GF-D8 (cell line): ENCODE results near the gene MAD2L1BP.

Experiments
- DNase-seq: peaks from one replicate; lab custom pipeline; 2025; lab: John Stamatoyannopoulos, UW

MAD2L1BP gene

DNA sequence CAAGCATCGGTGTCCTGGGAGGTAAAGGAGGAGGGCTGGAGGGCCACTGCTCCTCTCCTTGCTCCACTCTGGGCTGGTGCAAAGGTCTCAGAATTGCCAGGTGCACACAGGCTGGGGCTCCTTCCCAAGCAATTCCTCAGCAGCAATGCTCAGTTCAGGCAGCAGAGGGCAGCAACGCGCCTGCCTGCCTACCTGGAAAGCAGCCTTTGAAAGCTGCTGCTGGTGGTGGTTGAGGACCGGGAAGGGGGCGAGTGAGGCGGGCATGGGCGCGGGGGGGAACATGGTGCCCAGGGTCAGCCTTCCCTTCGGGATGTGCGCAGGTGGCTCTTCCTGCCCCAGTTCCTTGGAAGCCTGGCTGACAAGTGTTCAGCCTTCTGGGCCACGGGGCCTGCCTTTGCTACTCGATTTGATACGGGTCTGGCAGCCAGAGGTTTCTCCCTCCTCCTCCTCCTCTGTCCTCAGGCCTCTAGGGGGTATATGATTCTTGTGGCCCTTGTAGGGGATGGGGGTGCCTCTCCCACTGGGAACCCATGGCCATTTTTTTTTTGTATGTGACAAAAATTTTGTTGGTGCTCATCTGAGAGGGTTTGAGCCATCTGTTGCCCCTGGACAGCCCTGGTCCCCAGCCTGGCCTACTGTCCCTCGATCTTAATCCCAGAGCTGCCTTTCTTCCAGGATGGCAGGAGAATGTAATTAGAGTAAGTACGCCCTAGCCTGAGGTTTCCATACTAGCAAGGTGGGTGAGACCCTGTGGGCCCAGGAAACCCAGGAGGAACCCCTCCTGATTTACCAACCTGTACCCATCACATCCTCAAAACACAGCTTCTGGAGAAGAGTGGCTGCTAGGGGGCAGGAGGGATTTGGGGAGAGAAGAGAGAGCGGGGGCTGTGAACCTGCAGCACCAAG is 31.9 kb downstream of the MAD2L1BP start:
- DNase-seq: no peak

DNA sequence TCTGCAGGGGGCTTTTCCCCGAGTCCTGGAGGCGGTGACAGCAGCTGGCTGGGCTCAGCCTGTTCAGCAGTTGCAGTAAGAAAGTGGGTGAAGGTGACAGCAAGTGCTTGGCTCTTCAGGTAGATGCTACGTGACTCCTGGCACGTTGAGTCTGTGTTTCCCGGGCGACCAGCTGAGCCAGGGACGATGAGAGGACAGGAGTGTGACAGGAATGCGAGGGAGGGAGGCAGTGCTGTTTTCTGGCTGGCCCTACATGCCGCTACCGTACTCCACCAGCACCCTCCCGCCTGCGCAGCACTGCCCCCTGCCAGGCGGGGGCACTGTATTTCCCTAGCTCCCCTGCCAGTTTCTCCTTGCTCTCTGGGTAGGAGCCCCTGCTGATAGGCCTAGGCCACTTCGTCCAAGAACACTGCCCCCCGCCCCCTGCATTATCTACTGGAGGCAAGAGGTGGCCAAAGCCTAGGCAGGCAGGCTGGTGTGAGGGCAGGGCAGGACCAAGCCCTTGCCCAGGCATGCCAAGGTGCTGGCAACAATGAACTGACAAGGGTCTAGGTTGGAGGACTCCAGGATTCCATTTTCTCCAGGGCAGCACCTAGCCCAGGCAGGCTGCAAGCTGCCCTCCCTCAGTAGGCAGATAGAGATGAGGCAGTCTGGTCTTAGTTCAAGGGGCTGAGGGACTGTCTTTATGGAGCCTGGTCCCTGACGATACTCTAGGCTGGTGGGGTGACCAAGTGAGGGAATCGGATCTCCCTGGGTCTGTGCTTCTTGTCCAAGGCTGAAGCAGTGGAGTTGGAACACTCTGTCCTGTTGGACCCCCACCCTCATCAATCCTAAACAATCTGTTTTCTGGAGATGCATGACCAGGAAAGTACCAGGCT is 32.8 kb downstream of the MAD2L1BP start:
- no peak for DNase-seq

DNA sequence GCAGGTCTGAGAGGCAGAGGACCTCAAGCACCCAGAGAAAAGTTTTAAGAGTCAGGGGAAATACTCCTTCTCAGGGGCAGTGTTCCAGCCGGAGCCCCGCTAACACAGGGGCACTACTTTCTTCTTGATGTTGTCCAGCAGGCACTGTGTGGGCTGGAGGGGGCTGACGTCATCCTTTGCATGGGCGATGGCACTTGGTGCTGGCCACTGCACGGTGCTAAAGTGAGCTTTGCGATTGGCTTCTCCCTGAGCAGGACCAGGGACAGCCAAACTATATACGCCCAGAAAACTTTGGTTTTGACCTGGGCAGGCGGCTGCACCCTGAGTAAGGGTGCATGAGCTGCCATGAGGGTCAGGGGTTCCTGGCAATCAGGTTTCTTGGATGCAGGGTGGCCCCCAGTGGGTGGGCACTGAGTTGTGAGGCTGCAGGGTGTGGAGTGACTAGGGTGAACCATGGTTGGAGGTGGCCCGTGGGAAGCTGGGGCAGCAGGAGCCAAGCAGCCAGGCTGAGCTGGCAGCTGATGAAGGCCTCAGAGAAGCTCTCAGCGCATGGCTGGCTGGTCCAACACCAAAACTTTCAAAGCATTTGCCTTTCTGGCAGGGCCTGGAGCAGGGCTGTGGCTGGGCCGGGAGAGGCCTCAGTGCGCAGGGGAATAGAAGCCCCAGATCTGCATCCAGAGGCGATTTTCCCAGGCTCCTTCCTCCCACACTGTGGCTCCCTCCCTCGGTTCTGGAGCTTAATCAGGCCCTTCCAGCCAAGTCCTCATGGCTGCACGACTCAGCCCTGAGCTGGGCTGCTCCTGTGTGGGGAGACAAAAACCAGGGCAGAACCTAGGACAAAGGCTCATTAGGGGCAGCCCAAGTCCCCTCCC is 33.6 kb downstream of the MAD2L1BP start:
- no peak for DNase-seq

DNA sequence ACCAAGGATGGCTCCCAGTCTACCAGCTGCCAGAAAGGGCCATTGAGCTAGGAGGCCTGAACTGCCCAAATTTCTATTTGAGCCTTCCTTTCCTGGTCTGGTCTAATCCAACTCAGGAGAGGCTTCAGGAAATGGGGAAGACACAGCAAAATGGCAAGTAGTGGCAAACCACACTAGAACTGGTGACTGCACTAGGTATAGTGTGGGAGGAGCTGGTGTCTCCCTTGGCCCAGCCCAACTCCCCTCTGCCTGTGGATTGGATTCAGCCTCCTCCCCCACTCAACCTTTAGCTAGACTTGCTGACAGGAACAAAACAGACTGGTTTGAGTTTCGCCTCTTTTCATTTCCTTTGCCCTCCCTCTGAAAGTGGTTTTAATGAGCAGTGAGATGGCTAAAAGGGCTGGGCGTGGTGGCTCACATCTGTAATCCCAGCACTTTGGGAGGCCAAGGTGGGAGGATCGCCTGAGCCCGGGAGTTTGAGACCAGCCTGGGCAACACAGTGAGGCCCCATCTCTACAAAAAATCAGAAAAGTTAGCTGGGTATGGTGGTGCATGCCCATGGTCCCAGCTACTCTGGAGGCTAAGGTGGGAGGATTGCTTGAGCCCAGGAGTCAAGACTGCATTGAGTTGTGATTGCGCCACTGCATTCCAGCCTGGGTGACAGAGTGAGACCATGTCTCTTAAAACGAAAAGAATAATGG is 34.4 kb downstream of the MAD2L1BP start:
- DNase-seq: no peak

DNA sequence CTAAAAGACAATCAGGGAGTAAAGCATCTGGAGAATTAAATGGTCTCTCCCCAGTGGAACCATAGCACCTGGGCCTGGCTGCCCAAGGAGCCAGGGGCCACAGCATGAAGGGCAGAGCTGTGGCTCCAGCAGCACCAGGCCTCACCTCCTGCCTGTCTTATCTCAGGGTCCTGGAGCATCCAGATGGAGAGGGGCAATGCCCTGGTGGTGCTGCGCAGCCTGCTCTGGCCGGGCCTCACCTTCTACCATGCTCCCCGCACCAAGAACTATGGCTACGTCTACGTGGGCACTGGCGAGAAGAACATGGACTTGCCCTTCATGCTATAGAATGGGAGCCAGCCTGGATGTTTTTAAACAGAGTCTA is 35.0 kb downstream of the MAD2L1BP start:
- no peak for DNase-seq

DNA sequence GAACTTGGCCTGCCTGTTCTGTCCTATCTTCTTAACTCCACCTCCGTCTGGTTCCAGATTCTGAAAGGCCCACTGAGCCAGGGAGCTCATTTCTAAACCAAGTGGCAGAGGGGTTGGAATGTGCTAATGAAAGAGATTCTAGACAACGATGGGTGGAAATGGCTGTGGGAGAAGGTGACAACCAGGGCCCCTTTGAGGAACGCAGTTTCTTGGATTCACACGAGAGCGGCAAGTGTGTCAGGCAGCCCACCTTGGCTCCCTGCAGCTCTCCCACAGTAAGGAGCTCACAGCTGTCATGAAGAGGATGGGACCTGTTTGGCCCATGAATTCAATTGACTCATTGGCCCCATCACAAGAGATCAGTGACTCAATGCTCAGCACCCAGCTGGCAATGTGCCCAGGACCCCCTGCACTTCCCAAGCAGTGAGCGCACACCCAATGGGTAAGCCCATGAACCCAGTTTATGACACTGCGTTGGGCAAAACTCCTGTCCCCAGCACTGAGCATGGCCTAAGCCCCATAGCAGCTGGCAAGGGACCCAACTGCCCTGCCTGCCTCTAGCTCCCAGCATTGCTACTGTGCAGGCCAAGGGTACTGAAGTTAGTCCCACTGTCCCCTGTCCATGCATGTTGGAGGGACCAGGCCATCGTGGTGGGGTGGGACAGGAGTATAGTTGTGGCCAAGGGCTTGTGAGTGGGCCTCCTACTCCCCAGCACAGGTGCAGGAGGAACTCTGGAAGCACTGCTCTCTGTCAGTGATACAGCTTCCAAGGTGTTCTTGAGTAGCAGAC is 35.6 kb downstream of the MAD2L1BP start:
- DNase-seq: no peak

DNA sequence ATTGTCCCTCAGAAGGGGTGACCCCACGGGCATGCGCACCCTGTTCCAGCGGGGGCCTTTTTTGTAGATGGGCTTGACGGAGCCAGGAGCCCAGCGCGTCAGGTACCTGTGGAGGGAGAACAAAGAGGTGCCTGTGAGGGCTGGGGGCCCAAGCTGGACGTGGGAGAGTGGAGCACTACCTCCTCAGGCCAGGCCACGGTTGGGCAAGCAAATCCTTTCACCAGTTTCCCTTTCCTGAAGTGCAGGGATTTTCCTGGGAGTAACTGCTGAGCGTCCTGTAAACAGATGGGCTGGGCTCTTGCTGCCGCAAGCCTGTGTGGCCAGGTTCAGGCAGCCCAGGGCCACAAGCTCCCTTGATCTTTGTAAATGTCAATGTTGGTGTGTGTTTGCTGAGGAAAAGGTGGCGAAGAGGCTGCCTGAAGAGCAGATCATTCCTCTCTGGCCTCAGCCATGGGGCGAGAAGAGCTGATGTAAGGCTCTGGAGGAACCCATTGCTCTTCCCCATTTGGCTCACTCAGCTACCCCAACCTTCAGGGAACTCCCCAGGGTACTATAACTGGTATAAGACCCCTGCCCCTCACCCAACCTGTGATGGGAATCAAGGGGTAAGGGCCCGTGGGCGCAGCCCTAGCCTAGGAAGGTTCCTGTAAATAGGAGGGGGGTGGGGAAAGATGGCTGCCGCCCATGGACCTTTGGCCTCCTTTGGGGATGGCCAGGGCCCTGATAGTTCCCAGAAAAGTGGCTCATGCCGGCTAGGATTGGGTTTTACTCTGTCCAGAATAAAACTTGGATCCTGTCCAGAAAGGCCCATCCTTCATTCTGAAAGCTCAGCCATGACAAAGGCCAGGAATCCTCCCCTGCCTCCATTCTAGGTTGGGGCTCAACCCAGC is 36.4 kb downstream of the MAD2L1BP start:
- DNase-seq: no peak

DNA sequence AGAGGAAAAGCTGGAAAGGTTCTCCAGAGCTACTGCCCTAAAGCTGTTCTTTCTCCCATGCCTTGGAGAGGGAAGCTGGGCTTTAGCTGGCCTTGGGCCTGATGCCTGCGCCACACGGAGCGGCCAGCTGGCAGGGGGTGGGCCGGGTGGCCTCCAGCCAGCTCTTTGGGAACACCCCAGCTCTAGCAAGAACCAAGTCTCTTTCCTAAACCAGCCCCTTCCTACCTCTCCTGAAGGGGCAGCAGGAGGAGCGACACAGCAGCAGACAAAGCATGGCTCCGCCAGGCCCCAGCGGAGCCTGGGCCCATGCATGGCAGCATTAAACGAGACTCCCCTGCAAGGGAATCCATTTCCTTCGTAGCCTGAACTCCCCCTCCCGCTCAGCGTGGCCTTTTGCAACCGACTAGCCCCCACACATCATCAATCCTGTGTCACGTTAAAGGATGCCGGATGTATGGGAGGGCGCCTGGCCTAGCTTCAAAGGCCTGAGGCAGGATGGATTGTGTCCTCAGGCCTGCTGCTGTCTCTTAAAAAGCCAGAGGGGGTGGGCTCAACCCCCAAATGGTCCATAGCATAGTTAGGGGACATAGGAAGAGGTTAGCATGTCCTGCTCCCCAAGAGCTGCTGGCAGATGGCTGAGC is 37.9 kb downstream of the MAD2L1BP start:
- DNase-seq: no peak

DNA sequence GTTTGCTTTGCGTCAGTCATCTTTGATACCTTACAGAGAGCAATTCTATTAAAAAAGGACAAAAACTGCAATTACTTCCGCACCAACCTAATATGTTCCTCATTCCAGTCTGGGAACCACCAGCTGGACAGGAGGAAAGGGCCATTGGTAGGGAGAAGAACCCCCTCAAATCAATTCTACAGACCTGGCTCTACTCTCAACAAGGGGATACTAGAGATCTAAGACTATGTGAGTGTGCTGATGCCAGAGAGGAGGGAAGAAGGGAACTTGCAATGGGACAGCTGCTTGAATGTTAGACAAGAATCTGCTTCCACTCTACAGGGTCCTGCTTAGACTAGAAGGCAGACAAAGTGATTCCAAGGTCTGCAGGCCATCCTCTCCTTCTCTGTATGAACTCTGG is 38.7 kb downstream of the MAD2L1BP start:
- no peak for DNase-seq

DNA sequence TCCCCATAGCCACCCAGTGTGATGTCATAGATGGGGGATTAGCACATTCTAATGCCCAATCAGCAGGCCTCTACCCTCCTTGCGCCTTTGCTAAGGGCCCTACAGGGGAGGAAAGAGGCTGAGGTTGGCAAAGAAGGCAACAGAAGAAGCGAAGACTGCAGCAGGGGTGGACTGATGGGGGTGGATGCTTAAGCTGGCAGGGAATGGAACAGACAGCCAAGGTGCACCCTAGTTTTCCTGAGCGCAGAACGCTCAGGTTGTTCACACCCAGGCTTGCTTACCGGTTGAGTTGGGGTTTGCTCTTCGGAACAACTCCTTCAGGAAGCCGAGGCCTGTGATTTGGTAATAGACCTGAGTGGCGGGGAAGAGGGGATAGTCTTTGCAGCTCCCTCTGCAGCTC is 39.3 kb downstream of the MAD2L1BP start:
- no peak for DNase-seq

DNA sequence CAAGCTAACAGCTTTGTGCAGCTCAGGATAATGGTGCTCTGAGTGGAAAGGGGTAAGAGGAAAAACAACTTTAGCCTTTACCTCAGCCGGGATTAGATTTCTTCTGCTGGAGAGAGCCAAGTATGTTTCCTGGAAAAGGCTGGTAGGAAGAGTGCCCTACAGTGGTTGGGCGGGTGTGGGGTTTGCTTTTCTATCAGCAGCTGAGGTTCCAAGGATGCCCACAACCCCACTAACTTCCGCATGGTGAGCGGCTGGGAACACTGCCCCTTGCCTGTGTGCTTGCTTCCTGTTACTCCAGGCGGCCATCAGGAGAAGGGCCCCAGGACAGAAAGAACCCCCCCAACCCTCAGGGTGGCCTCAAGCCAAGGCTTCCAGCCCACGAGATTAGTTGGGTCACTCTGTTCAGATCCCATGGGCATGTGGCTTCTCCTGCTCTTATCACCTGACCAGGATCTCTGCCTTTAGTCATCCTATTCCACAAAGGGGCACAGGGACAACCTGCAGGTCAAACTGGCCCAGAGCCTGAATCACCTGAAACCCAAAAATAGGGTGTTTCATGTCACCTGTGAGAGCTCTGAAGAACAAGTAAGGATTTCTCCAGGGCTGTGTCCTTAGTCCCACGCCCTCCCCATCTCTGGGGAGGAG is 41.4 kb downstream of the MAD2L1BP start:
- no peak for DNase-seq

DNA sequence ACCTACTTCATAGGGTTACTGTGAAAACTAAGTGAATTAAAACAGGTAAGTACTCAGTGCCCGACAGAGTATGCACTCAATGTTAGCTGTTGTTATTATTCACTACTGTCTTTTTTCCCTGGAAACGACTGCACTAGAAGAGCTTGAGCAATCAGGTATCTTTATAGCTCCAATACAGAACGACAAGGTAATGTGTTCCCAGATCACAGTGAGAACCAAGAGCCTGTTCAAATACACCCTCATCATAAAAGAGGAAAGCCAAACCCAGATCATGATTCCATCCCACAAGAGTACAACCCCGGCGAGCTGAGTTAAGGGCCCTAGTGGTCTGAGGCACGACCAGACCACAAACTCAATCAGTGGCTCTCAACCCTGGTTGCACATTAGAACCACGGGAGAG is 42.1 kb downstream of the MAD2L1BP start:
- DNase-seq: no peak

DNA sequence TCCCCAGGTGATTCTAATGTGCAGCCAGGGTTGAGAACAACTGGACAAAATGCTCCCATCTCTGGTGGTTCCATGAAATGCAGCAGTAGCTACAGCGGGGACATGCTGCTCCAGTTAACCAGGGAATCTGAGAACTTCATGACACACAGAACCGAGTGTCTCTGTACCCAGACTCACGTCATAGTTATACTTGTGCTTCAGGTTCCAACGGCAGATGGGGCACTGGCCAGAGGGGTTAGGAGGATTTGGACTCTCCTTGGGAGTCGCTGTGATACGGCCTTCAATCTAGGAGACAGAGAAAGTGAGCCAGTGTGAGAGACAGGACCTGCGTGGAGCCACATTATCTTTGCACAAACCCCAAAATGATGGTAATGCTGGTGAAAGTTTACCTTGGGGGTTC is 42.7 kb downstream of the MAD2L1BP start:
- no peak for DNase-seq

DNA sequence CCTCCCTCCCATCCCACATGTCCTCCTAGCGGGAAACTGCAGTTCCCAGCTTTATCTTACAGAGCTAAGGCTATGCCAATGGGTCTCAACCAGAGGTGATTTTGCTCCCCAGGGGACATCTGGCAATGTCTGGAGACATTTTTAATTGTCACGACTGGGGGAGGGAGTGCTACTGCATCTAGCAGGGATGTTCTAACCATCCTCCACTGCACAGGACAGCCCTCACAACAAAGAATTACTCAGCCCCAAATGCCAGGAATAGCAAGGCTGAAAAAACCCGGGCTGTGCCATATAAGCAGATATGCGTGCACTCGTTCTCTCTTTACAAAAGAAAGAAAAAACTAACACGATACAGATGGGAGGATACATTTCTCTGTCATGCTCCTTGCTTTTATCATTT is 43.4 kb downstream of the MAD2L1BP start:
- no peak for DNase-seq

DNA sequence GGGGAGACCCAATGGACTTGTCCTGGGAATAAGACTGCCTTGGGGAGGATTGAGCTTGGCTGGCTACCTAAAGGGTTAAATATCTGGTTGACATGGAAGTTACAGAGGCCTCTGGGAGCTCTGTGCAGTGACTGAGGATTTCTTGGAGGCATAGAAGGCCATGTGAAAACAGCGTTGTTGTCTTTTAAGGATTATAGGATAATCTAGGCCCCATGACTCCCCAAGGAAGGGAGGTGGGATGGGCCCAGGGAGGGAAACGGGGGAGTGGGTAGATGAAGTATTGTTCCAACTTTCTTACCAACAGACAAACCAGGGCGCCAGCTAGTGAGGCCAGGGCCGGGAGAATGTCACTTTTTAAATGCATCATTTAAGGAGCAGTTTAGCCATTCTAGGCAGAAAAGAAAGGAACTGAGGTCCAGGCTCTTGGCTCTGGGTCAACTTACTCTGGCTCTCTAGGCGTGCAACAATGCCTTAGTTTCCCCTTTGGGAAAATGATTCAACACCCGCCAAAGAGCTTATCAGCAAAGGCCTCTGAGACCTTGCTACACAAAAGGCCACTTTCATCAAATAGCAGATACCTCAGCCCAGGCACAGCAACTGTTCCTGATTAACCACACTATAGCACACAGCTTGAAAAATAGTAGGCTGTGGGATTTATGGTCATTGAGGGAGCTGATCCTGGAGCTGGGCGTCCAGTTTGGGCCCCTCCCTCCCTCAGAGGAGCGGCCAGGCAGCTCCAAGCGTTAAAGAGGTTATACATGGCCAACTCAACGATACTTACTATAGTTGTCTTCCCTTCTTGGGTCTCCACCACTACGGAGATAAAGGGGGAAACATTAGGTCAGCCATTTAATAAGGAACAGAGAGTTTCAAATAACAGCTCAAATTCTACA is 44.9 kb downstream of the MAD2L1BP start:
- no peak for DNase-seq

DNA sequence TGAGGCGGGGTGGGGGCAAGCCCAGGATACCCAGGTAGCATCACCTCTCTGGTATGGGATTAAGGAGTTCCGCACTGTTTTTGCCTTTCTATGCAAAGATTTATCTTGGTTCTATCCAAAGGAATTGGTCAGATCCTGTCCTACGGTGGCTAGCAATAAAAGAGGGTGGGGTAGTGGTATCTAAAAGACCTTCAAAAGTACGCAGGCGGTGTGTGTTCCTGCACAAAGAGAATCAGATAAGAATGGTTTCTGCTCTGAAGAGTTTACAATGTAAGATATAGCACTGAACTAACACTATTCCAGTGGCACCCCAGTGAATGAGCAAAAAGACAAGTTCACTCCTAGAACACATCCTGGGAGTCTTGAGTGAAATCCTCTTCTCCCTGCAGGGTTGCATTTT is 45.7 kb downstream of the MAD2L1BP start:
- DNase-seq: no peak

DNA sequence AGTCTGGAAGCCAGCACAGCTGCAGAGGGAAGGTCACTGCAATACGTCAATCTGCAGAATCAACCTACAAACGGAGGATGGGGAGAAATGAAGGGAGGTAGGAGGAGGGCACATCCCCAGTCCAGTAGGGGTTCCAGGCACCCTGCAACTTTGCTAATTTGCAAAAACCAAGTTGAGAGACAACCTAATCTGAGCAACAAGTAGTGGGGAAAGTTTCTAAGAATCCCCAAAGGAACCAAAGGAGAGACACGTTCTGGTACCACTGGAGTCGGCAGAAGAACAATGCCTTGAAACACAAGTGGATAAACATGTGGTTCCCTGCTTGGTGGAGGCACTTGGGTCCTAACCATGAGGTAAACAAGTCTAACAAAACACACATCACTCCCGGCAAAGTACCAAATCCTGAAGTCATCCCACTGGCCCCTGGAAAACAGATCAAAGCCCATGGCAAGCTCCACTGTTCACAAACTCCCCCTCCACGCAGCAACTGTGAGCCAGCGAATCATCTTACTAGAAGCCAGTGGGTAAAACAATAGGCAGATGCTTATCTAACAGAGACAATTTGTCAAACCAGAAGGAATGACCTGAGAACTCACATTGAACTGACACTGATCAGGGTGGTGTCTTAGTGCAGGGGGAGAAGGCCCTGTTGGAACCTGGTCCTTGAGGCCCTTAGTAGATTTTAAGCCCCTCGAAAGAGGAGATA is 47.2 kb downstream of the MAD2L1BP start:
- no peak for DNase-seq
